ENCODE data around the gene MAN1B1.

MAN1B1 gene

GRCh38 chr9:137050570-137050969 lies 36.2 kb upstream of the MAN1B1 start:
- Histone ChIP-seq H3K27me3 (ENCODE audit: insufficient read depth, poor library complexity, severe bottlenecking) (peaks cover 52% of the 10 kb centered on the region), H3K27ac (replicated peaks) (no peak overlapping the region), H3K4me3 (replicated peaks; ENCODE audit: insufficient read depth, low read length) (no peak overlapping the region)
- DNase-seq (ENCODE audit: low read depth in 1 of 2, low spot score in 1 of 2), result no peak
- TF ChIP-seq POLR2AphosphoS5 (IDR thresholded peaks at IDR 0.05; ENCODE audit: low read depth) (no peak), CTCF (IDR thresholded peaks at IDR 0.05; ENCODE audit: insufficient read depth, low read length) (no peak)
- TF ChIP-seq, protein P1, sequence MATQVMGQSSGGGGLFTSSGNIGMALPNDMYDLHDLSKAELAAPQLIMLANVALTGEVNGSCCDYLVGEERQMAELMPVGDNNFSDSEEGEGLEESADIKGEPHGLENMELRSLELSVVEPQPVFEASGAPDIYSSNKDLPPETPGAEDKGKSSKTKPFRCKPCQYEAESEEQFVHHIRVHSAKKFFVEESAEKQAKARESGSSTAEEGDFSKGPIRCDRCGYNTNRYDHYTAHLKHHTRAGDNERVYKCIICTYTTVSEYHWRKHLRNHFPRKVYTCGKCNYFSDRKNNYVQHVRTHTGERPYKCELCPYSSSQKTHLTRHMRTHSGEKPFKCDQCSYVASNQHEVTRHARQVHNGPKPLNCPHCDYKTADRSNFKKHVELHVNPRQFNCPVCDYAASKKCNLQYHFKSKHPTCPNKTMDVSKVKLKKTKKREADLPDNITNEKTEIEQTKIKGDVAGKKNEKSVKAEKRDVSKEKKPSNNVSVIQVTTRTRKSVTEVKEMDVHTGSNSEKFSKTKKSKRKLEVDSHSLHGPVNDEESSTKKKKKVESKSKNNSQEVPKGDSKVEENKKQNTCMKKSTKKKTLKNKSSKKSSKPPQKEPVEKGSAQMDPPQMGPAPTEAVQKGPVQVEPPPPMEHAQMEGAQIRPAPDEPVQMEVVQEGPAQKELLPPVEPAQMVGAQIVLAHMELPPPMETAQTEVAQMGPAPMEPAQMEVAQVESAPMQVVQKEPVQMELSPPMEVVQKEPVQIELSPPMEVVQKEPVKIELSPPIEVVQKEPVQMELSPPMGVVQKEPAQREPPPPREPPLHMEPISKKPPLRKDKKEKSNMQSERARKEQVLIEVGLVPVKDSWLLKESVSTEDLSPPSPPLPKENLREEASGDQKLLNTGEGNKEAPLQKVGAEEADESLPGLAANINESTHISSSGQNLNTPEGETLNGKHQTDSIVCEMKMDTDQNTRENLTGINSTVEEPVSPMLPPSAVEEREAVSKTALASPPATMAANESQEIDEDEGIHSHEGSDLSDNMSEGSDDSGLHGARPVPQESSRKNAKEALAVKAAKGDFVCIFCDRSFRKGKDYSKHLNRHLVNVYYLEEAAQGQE (IDR thresholded peaks at IDR 0.05; ENCODE audit: insufficient replicate concordance, low read depth), result no peak

DNA sequence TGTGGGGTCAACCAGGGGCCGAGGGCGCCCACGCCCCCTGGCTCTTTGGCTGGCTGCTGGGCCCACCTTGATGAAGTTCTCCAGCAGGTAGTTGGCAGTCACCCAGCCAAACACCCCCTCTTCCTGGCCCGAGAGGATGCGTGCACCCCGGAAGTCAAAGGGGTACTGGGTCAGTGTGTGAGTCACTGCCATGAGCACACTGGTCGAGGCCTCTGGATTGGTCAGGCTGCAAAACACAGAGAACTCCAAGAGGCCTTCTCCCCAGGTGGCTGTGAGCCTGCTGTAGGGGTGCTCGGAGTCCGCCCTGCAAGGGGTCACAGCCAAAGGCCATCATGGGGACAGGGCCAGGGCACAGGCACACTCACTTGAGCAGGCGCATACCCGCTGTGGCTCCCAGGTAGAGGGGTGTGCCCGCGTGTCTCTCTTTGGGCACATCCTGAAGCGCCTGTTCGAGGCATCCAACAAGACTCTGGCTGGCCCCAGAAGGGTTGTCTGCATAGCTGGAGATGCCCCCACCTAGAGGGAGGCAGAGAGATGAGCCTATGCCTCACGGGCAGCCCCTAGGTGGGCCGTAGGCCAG lies 35.5 kb upstream of the MAN1B1 start:
- DNase-seq (ENCODE audit: low read depth in 1 of 2, low spot score in 1 of 2), result no peak
- no peak for TF ChIP-seq GABPA (IDR thresholded peaks at IDR 0.05; ENCODE audit: low read depth)
- TF ChIP-seq, protein P1 (IDR thresholded peaks at IDR 0.05; ENCODE audit: insufficient replicate concordance, low read depth), result no peak
- no peak for TF ChIP-seq CTCF (IDR thresholded peaks at IDR 0.05; ENCODE audit: insufficient read depth, low read length)
- TF ChIP-seq POLR2AphosphoS5 (IDR thresholded peaks at IDR 0.05; ENCODE audit: low read depth), result no peak
- TF ChIP-seq SPI1 (IDR thresholded peaks at IDR 0.05; ENCODE audit: borderline replicate concordance, low read depth), result no peak
- no peak overlapping the region for H3K4me3 ChIP-seq (replicated peaks; ENCODE audit: insufficient read depth, low read length)
- H3K27me3 ChIP-seq (ENCODE audit: insufficient read depth, poor library complexity, severe bottlenecking), result peaks cover 50% of the 10 kb centered on the region
- H3K27ac ChIP-seq (replicated peaks), result no peak overlapping the region

GRCh38 chr9:137052293-137052692 lies 34.5 kb upstream of the MAN1B1 start:
- Histone ChIP-seq H3K4me3 (replicated peaks; ENCODE audit: insufficient read depth, low read length) (no peak overlapping the region), H3K27me3 (ENCODE audit: insufficient read depth, poor library complexity, severe bottlenecking) (peaks cover 46% of the 10 kb centered on the region), H3K27ac (replicated peaks) (no peak overlapping the region)
- no peak for TF ChIP-seq SPI1 (IDR thresholded peaks at IDR 0.05; ENCODE audit: borderline replicate concordance, low read depth)
- TF ChIP-seq CTCF (IDR thresholded peaks at IDR 0.05; ENCODE audit: insufficient read depth, low read length), result no peak
- TF ChIP-seq GABPA (IDR thresholded peaks at IDR 0.05; ENCODE audit: low read depth), result no peak
- TF ChIP-seq, protein P1 (IDR thresholded peaks at IDR 0.05; ENCODE audit: insufficient replicate concordance, low read depth), result no peak
- no peak for TF ChIP-seq POLR2AphosphoS5 (IDR thresholded peaks at IDR 0.05; ENCODE audit: low read depth)
- DNase-seq (ENCODE audit: low read depth in 1 of 2, low spot score in 1 of 2), result no peak
